Thyroid gland (tissue), 4 donors: ENCODE measurements around the gene HIVEP1.

Experiments
- CTCF ChIP-seq, 6 experiments: fragments of 200-600 bp in 3 of 6; fragments of 450-650 bp in 3 of 6; sonication (generic) in 3 of 6; IDR thresholded peaks; one replicate each; pipeline ENCODE4 v1.5.1; 2016 to 2019; ENCODE audit warnings: antibody characterized with exemption in 6 of 6, mild to moderate bottlenecking in 2 of 6, inconsistent platforms in 1 of 6, moderate library complexity in 1 of 6
- POLR2A ChIP-seq, 2 donors: fragments of 450-650 bp; IDR thresholded peaks; one replicate each; pipeline ENCODE4 v1.6.1; 2017; ENCODE audit warnings: antibody characterized with exemption in 2 of 2, mild to moderate bottlenecking in 2 of 2, moderate library complexity in 1 of 2

- TF ChIP-seq CTCF (IDR thresholded peaks at IDR 0.05) (no peak), POLR2A (IDR thresholded peaks at IDR 0.05) (no peak)
These were observed 76.4 kb downstream of the HIVEP1 start for GRCh38 chr6:12088531-12088930.
